Activated naive CD4-positive, alpha-beta T cell treated with anti-CD3 and anti-CD28 coated beads, Interleukin-2, amount 50 U/mL, for 72 hours (primary cell): ENCODE measurements around the gene CDKN2A. TPM values are rescaled to one million over a fixed set of nuclear protein-coding genes. Genes with fewer than 3 reads are reported as not detected.
"Not testable (repeated sequence)": the region's sequence is repeated elsewhere in the genome, so short reads cannot be mapped to it uniquely, and the experiment has no call there.

Source experiments
- ATAC-seq, 2 donors: fragments of 150-1000 bp; cut with Tn5 transposase; 2 replicates each; pipeline ENCODE4 v1.10.0; 2021; ENCODE audit warnings: mild to moderate bottlenecking in 2 of 2, moderate library complexity in 2 of 2
- DNase-seq, 2 donors: peaks; one replicate each; pipeline ENCODE4 v3.0.0; 2021 to 2022; ENCODE audit warnings: low spot score in 2 of 2
- H3K27ac Mint-ChIP-seq, 2 donors: one replicate each; pipeline ENCODE4 v1.8.0; 2022; ENCODE audit warnings: mild to moderate bottlenecking in 2 of 2, mixed read lengths in 2 of 2
- H3K36me3 Mint-ChIP-seq, 2 donors: one replicate each; pipeline ENCODE4 v1.8.0; 2022; ENCODE audit warnings: mixed read lengths in 2 of 2
- H3K9me3 Mint-ChIP-seq, 2 donors: one replicate each; pipeline ENCODE4 v1.8.0; 2022; ENCODE audit warnings: mixed read lengths in 2 of 2
- total RNA-seq, 2 donors: library from RNA; stranded (reverse); gene quantifications; one replicate each; pipeline ENCODE4 v1.2.3, GENCODE V29; 2022

CDKN2A gene
- total RNA-seq, 2 donors from 2014 or later, result 0.43 to 0.68 TPM

DNA sequence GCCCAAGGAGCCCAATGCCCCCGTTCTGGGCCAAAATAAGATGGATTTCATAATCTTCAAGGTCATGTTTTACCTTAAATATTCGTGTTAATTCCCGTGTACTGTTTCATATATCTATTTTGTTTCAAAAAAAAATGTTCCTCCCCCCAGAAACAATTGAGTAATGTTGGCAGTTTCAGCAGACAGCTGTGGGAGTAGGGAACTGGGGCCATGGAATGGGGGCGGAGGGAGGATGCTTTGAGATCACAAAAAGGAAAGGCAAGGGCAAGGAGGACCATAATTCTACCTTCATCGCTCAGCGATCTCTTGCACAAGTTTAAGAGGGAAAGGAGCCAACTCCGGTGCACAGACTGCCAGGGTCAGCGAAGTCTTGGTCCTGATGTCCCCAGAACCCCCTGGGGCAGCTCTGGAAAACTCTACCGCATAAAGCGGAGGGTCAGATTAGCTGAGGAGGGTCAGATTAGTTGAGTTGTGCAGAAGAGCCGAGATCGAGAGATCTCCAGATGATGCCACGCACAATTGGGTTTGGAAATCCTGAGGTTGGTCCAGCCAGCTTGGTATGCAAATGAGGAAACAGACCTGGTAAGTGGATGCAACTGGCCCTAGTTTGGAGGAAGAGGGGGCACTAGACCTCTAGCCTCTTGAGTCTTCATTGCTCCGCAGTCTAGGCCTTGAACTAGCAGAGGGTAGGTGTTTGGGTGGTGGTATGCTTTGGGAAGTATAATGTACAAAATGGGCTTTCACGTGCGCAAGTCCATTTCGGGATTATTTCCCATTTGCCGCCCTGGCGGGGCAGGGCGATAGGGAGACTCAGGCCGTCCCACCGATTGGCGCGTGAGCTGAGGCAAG is 24.0 kb downstream of the CDKN2A start:
- Mint-ChIP-seq H3K36me3 (peaks cover 37 to 49% of the 10 kb centered on the region in 2 donors), H3K27ac (no peak overlapping the region), H3K9me3 (peaks cover 16 to 33% of the 10 kb centered on the region in 2 donors)
- ATAC-seq (no peak), DNase-seq (no peak)

DNA sequence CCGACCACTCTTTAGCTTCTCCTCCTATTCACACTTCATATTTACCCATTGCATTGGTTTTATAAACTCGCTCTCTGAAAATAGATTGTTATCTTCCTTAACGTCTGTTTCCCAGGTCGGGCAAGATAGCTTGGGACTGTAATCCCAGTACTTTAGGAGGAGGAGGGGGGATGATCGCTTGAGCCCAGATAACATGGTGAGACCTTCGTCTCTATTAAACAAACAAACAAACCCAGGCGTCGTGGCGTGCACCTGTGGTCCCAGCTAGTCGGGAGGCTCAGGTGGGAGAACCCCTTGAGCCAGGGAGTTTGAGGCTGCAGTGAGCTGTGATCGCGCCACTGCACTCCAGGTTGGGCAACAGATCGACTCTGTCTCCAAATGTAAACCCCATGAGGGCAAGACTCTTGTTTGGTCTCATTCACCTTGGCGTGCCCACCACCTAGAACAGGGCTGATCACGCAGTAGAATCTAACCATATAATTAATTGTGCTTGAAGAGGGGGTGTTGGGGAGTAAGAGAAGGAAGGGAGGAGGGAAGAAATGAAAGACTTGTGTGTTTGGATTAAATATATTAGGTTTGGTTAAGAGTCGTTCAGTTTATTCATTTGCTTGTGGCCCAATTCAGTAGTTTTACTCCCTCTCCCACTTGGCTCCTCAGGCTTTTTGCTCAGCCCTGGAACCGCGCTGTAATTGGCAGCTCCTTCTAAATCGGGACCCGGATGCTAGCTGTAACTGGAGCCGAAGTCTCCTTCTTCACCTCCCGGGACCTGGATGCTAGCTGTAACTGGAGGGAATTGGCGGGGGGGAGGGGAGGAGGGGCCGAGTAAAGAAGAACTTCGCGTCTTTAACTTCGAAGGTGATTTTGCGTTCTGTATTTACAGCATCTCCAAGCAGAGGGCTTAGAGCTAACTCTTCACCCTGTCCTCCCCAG is 24.9 kb downstream of the CDKN2A start:
- ATAC-seq (no peak), DNase-seq (no peak)
- Mint-ChIP-seq H3K36me3 (peaks cover 36 to 46% of the 10 kb centered on the region in 2 donors), H3K9me3 (peaks cover 16 to 33% of the 10 kb centered on the region in 2 donors), H3K27ac (peak overlapping the region in 1 of 2 donors; percentile 50)

- ATAC-seq (no peak), DNase-seq (no peak)
- Mint-ChIP-seq H3K36me3 (peaks cover 38 to 50% of the 10 kb centered on the region in 2 donors), H3K27ac (peak overlapping the region in 1 of 2 donors; percentile 50), H3K9me3 (peaks cover 16 to 35% of the 10 kb centered on the region in 2 donors)
Observed at GRCh38 chr9:21968331-21969010, 25.7 kb downstream of the CDKN2A start.

GRCh38 chr9:21967702-21968101 is 26.5 kb downstream of the CDKN2A start:
- ATAC-seq, result no peak
- Mint-ChIP-seq H3K36me3 (peaks cover 40 to 54% of the 10 kb centered on the region in 2 donors), H3K27ac (peak overlapping the region in 1 of 2 donors; percentile 70), H3K9me3 (peaks cover 16 to 40% of the 10 kb centered on the region in 2 donors)
- DNase-seq, result no peak

DNA sequence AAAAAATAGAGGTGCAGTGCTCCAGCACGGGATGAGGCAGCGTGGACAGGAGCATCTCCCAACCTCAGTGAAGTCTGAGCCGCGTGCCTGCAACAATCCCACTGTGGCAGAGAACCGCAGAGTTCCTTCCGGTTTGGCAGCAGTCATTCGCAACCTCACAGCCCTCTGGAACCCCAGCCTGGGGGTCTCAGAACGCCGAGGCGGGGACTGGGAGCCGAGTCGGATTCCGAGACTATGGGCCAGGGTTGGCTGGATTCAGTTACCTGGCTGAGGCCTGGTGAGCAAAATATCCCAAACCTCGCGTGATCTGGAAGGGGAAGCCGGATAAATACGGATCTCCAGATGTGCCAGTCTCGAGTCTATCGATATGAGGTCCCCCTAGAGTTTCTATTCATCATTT is 27.0 kb downstream of the CDKN2A start:
- Mint-ChIP-seq H3K36me3 (peaks cover 40 to 55% of the 10 kb centered on the region in 2 donors), H3K9me3 (peaks cover 16 to 43% of the 10 kb centered on the region in 2 donors), H3K27ac (no peak overlapping the region)
- DNase-seq (no peak), ATAC-seq (no peak)

- ATAC-seq, result no peak
- no peak for DNase-seq
- Mint-ChIP-seq H3K27ac (no peak overlapping the region), H3K9me3 (peaks cover 15 to 44% of the 10 kb centered on the region in 2 donors), H3K36me3 (peaks cover 40 to 55% of the 10 kb centered on the region in 2 donors)
Observed at GRCh38 chr9:21966140-21966851, 27.9 kb downstream of the CDKN2A start.

DNA sequence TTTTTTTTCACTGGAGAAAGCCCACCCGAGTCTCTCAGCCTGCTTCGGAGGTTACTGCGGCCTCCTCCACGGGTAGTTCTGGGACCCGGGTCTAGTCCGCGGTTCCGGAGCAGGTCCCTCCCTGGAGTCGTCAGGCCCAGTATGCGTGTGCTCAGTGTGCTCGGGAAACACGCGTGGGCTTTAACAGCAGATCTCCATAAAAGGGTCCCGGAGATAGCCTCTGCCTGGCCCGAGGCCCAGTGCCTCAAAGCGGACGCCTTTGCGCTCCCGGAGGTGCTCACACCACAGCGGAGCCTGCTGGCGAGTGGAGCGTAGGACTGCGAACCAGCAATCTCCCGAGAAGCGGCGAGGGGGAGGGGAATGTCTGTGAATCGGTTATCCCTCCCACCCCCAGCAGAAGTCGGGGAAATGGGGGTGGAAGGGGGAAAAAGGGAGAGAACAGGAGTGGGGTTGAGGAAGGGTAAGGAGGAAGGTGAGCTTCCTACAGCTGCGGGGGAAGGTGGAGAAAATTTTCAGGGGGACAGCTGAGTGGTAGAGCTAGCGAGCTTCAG is 28.7 kb downstream of the CDKN2A start:
- ATAC-seq (peak; percentile 34 to 78), DNase-seq (peak in 1 of 2 donors; percentile 54)
- Mint-ChIP-seq H3K27ac (peak overlapping the region in 1 of 2 donors; percentile 73), H3K36me3 (peaks cover 40 to 54% of the 10 kb centered on the region in 2 donors), H3K9me3 (peaks cover 12 to 44% of the 10 kb centered on the region in 2 donors)

DNA sequence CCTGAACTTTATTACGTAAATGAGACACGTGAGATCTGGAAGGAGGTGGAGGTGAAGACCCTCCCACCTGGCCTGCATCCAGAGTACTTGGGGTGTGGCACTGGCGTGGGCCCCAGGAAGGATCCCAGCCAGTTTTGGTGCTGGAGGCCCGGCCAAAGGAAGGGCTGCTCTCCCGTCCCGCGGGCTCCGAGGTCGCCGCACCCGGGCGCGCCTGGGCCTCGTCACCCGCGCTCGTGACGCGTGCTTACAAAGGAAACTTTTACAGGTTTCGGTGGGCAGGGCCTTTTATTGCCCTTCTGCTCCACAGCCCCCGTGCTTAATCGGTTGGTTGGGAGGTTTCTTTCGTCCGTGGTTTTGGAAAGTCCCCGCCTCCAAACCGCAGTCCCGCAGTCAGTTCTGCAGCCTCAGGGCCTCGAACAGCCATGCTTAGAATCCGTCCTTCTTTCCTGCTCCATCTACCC is 29.2 kb downstream of the CDKN2A start:
- peak; percentile 21 to 53 for DNase-seq
- ATAC-seq, result peak; percentile 69 to 72
- Mint-ChIP-seq H3K9me3 (peaks cover 8 to 39% of the 10 kb centered on the region in 2 donors), H3K36me3 (peaks cover 36 to 49% of the 10 kb centered on the region in 2 donors), H3K27ac (no peak overlapping the region)

DNA sequence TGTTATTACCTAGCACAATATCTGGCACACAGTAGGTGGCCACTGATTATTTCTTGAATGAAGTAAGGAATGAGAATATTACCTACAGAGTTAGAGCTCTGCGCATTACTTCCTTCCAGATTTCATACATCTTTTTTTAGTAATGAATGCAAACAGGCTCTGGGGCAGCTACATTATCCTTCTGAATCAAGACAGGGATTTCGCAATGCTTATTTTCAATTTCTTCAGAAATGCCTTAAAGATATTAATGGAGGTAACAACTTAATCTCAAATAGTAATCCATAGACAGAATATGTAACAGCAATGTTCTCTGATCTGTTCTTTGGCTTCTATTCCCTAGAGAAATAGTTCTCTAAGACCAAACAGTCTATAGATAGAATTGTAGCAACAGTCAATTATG is 32.6 kb downstream of the CDKN2A start:
- Mint-ChIP-seq H3K27ac (no peak overlapping the region), H3K9me3 (peaks cover 0 to 17% of the 10 kb centered on the region in 2 donors), H3K36me3 (peaks cover 17 to 25% of the 10 kb centered on the region in 2 donors)
- ATAC-seq (no peak), DNase-seq (no peak)

DNA sequence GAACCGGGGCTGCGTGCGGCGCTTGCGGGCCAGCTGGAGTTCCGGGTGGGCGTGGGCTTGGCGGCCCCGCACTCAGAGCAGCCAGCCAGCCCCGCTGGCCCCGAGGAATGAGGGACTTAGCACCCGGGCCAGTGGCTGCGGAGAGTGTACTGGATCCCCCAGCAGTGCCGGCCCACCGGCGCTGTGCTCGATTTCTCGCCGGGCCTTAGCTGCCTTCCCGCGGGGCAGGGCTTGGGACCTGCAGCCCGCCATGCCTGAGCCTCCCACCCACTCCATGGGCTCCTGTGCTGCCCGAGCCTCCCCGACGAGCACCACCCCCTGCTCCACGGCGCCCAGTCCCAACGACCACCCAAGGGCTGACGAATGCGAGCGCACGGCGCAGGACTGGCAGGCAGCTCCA is 34.9 kb downstream of the CDKN2A start:
- DNase-seq, ATAC-seq, H3K27ac Mint-ChIP-seq: not testable (repeated sequence)
- H3K36me3 Mint-ChIP-seq, result peaks cover 8 to 13% of the 10 kb centered on the region in 2 donors
- peaks cover 0 to 11% of the 10 kb centered on the region in 2 donors for H3K9me3 Mint-ChIP-seq

GRCh38 chr9:21958833-21959232 is 35.4 kb downstream of the CDKN2A start:
- ATAC-seq, result peak in 1 of 2 donors; percentile 69
- peaks cover 7 to 12% of the 10 kb centered on the region in 2 donors for H3K36me3 Mint-ChIP-seq
- no peak overlapping the region for H3K27ac Mint-ChIP-seq
- H3K9me3 Mint-ChIP-seq, result peaks cover 0 to 11% of the 10 kb centered on the region in 2 donors
- DNase-seq, result no peak

DNA sequence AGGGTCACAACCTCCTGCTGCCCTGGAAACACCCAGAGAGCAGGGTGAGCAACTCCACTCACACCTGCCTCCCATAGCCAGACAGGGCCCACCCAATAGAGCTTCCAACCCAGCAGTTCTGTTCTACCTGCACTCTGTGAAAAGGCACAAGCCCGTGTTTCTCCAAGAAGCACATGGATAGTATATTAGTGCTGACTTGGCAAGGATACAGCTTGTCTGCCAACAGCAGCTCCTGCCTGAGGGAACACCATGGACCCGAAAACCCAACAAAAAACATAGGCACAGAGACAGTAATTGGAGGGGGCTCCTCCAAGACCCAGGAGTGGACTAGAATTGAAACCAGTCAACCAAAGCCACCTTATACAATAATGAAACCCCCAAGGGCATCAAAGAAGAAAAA is 48.6 kb downstream of the CDKN2A start:
- ATAC-seq, result no peak
- no peak overlapping the region for H3K27ac Mint-ChIP-seq

DNA sequence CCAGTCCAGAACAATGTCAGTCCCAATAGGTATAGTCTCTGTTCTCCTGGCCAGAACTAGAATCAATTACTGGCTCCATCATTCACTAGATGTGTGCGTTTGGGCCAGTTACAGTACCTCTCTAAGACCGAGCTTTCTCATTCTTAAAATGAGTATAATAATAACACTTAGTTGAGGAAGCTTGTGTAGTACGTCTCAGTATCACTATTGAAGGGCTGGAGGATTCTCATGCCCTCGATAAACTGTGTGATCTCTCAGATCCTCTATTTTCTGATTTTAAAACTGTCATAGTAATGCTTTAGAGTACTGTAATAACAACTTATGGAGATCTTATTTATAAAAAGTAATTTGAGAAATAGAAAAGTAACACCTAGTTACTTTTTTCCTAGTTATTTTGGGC is 50.7 kb downstream of the CDKN2A start:
- Mint-ChIP-seq H3K9me3 (peaks cover 0 to 5% of the 10 kb centered on the region in 2 donors), H3K36me3 (peaks cover 0 to 13% of the 10 kb centered on the region in 2 donors), H3K27ac (no peak overlapping the region)
- no peak for ATAC-seq
- DNase-seq, result no peak

More for the DNA sequence above, 48.6 kb downstream of the CDKN2A start:
- no peak for DNase-seq
- Mint-ChIP-seq H3K9me3 (peaks cover 5% of the 10 kb centered on the region in 2 donors), H3K36me3 (peaks cover 0 to 13% of the 10 kb centered on the region in 2 donors)

GRCh38 chr9:21941337-21941995 is 52.7 kb downstream of the CDKN2A start:
- DNase-seq, result no peak
- ATAC-seq, result no peak
- Mint-ChIP-seq H3K27ac (no peak overlapping the region), H3K36me3 (peaks cover 0 to 9% of the 10 kb centered on the region in 2 donors), H3K9me3 (no peaks in the 10 kb centered on the region)

- DNase-seq, result no peak
- H3K27ac Mint-ChIP-seq, result no peak overlapping the region
- no peaks in the 10 kb centered on the region for H3K9me3 Mint-ChIP-seq
- H3K36me3 Mint-ChIP-seq, result no peaks in the 10 kb centered on the region
- ATAC-seq, result no peak
Observed at GRCh38 chr9:21936161-21936560, 58.0 kb downstream of the CDKN2A start.
